Islet of Langerhans (tissue), 1 donor: ENCODE data around the gene PHLDA3.

Source experiments
- FAIRE-seq: peaks from one replicate; lab custom pipeline; 2011; peaks lifted over from hg19 to GRCh38; lab: Jason Lieb, UNC

Gene PHLDA3

DNA sequence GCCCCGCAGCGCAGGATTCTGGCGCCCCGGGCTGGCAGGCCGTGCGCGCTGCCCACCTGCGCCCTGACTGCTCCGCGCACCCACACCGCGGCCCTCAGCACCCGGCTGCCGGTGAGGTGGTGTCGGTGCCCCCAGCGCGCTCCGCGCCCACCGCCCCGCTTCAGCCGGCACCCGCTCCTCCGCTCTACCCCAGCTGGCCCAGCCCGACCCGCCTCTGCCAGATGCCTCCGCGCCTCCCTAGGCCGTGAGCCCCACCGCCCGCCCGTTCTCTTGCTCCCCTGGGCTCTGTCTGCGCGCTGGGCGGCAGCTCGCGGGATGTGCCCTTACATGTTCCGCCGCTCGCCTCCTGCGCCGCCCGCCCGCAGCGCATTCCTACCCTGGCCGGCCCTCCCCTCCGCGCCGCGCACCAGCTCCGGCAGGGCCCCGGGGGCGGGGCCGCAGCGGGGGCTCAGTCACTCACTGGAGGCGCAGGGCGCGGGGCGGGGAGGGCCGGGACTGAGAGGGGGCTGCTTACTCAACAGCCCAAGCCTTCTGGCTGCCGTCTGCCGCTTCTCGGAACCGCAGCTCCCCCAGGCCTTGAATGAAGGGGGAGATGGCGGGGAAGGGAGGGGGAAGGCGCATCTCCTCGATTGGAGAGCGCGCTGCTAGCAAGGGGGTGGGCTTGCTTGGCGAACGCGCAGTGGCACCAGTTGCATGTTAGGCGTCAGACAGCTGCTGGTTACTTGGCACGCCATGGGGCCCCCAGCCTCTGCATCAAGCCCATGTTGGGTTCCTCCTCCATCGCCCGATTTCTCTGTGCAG lies at the start of gene PHLDA3:
Gene PHLDA3, minus strand, starts transcription at position 345 of the 801 bp plus-strand sequence. CDS start 402 bp downstream, outside the sequence.
- FAIRE-seq, result no peak

DNA sequence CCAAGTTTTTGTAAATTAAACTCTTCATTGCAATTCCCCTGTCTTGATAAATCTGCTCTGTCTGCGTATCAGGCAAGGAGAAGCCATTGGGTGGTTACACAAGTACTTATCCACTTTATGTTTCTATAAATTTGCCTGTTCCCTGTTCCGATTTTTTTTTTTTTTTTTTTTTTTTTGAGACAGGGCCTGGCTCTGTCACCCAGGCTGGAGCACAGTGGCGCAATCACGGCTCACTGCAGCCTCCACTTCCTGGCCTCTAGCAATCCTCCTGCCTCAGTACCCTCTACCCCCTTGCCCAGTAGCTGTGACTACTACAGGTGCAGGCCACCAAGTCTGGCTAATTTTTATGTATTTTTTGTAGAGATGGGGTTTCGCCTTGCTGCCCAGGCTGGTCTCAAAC lies 49.1 kb upstream of the PHLDA3 start:
- FAIRE-seq, result no peak

DNA sequence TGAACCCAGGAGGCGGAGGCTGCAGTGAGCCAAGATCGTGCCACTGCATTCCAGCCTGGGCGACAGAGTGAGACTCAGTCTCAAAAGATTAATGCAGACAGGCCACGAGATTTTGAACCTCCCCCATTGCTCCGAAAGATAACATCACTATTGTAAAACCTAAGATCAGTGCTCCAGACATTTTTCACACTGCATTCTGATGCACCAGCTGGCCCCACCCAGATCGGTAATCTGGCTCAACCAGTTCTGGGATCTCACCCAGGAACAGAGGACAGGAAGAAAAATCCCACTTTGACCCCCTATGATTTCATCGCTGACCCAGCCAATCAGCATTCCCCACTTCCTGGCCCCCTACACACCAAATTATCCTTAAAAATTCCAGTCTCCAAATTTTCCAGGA lies 48.6 kb upstream of the PHLDA3 start:
- no peak for FAIRE-seq

DNA sequence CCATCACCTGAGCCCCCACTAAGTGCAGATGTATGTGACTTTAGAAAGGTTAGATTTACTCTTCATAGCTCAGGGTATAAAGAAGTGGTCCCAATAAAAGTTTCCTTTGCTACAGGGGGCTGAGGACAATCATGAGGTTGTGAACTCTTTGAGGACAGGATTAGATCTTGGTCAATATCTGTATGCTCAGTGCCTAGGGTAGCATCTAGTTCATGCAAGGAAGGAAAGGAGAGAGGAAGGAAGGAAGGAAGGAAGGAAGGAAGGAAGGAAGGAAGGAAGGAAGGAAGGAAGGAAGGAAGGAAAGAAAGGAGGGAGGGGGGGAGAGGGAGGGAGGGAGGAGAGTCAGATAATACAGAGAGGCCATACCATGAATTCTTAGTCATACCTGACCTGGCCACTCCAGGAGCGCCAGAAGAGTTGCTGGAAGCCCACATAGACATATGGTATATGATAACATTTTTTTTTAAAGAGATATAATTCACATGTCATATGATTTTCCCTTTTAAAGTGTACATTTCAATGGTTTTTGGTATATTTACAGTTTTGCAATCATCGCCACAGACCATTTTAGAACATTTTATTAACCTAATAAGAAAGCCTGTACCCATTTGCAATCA lies 47.6 kb upstream of the PHLDA3 start:
- FAIRE-seq, result no peak

DNA sequence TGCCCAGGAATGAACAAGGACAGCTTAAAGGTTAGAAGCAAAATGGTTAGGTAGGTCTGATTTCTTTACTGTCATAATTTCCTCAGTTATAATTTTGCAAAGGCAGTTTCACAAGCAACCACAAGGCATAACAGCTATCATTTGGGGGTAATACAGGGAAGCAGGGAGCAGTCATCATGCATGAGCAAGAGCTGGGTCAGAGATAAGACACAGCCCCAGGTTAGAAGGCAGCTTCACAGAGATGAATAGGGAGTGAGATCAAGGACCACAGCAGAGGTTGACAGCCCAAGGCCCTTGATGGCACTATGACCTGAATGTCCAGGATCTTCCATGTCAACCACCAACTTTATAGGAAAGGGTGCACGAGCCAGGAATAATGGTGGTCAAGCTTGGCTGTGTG lies 46.9 kb upstream of the PHLDA3 start:
- no peak for FAIRE-seq

DNA sequence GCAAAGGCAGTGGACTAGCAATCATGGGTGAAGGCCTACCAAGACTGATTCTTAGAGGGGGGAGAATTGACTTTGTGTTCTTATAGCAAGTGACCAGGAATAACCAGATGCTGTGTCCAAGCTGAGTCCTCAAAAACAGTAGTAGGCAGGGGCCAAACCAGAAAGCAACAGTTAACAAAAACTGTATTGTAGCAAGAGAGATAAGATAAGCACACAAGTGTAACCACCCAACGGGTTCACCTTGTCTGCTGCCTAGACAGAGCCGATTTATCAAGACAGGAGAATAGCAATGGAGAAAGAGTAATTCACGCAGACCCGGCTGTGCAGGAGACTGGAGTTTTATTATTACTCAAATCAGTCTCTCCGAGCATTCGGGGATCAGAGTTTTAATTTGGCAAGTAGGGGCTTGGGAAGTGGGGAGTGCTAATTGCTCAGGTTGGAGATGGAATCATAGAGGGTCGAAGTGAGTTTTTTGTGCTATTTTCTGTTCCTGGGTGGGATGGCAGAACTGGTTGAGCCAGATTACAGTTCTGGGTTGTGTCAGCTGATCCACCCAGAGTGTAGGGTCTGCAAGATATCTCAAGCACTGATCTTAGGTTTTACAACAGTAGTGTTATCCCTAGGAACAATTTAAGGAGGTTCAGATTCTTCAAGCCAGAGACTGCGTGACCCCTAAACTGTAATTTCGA lies 46.2 kb upstream of the PHLDA3 start:
- FAIRE-seq, result no peak

DNA sequence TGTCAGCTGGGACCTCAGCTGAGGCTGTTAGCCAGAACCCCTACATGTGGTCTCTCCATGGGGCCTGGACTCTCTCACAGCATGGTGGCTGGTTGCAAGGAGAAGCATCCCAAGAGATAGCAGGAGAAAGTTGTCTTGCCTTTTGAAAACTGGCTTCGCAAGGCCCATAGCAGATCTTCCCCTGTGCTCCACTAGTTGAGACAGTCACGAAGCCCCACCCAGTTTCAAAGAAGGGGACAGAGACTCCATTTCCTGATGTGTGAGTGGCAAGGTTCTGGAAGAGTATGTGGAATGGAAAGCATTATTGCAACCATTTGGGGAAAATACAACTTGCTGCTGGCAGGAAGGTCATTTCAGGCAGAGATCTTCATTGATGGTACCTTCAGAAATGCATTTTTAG lies 45.5 kb upstream of the PHLDA3 start:
- FAIRE-seq, result no peak

DNA sequence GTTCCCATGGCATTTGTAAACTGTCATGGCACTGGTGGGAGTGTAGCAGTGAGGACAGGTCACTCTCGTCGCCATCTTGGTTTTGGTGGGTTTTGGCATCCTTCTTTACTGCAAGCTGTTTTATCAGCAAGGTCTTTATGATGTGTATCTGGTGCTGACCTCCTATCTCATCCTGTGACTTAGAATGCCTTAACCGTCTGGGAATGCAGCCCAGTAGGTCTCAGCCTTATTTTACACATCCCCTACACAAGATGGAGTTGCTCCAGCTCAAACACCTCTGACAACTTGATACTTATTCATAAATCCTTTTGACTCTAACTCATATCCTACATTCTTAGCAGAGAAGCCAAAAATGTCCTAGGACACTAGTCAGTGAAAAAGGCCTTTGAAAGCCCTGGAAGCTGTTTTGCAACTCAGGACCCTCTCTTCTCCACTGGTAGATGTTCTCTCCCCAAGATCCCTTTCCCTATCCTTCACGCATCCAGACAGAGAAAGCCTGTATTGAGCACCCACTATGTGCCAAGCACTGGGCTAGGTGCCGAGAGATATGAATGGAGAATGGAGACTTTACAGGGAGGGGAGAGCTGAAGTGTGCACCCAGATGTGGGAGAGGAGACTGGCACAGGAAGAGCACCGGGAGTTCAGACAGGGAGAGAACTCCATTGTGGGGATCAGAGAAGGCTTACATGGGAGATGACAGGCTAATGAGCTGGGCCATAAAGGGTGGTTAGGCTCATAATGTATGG lies 44.7 kb upstream of the PHLDA3 start:
- no peak for FAIRE-seq

DNA sequence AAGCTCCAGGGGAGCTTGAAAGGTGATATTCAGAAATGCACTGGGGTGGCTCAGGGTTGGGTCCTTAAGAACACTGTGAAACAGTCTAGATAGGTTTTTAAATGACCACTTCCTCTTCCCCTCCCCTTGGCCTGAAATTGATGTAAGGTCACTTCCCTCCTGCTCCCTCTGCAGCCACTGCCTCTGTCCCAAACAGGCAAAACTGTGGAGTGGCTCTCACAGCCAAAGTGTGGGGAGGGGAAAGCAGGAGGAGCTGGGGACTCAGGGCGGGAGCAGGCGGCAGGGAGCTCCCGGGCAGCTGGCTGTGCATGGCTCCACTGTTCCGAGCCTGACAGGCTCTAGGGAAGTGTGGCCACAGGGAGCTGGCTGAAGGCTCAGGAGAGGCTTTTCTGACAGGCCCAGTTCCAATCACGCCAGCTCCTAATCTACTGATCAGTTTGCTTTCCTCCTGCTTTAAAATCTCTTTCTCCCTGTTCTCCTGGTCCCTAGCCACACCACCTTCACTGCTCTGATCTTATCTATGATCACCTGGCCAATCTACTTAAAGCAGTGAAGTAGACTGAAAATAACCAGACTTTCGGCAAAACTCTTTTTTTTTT lies 43.1 kb upstream of the PHLDA3 start:
- no peak for FAIRE-seq

DNA sequence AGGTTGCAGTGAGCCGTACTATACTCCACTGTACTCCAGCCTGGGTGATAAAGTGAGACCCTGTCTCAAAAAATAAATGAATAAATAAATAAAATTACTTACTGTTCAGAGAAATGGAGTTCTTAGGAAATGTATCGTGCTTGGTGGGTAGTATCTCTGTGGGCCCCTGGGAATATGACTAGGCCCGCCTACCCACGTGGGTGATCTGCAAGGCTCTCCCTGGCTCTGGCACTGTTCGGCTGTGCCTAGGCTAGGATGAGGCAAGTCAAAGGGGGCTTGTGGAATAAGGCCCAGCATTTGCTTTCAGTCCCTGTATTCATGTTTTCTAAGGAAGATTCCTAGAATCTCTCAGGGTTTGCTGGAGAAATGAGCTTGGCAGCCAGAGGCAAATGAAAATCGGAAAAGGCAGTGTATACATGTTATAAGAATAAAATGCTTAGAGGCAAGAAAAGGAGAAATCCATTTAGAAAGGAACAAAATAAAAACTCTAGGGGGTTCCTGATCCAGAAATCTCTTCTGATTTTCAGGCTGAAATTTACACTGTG lies 42.5 kb upstream of the PHLDA3 start:
- FAIRE-seq, result no peak

DNA sequence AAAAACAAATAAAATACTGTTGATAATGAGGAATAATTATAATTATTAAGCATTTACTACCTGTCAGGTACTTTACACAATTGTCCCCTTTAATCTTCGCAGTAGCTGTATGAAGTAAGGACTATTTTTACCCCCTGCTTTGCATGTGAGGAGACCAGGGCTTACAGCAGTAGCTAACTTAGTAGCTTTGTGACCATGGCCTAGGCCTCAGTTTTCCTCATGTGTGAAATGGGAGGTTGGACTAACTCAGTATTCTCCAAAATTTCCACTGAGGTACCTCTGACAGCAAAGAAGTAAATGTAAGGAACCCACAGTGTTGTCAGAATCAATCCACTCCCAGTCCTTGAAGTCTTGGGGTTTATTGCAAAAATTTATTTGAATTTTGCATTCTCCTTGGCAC lies 41.7 kb upstream of the PHLDA3 start:
- FAIRE-seq, result no peak

DNA sequence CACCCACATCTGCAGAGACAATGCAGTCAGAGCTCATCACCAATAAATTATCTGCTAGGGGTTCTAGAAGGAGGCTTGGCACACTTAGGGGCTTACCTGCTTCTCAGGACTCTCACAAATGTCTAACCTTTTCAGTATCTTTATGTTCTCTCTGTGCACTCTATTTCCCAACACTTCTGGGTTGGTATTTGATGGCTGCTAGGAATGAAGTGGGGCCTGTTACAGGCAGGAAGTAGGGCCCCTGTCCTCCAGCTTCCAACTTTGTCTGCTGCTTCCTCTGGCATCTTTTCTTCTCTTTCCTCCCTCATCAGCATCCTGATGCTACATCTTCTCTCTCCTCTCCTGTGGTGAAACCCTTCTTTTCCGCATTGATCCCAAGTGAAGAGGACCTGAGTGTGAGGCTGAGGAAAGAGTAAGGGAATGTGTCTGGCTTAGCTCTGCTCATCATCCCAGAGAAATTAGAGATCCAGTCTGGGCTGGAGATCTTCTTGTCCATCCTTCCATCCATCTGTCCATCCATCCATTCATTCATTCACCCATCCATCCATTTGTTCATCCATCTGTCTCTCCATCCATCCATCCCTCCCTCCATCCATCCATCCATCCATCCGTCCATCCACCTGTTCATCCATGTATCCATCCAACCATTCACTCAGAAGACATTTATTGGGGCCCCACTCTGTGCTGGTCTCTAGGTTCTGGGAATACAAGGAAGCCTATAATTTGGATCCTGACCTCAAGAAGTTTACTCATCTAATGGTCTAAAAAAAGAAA lies 40.8 kb upstream of the PHLDA3 start:
- FAIRE-seq, result no peak

DNA sequence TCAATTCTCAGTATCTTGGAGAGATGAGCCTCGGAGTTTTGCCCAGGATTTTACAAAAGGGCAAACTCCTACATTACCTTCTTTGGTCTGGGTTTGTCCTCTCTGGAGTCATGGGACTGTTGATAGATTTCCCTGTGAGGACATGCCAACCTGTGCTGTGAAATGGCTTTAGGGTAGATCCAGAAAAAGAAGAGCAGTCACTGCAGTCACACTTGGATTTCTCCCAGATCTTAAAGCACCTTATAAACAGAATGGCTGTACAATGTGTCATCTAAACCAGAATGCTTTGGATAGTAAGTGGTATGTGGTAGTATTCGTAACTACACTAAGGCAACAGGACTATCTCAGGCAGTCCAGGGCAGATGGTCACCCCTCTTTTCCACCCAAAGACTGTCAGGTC lies 39.8 kb upstream of the PHLDA3 start:
- FAIRE-seq, result no peak

DNA sequence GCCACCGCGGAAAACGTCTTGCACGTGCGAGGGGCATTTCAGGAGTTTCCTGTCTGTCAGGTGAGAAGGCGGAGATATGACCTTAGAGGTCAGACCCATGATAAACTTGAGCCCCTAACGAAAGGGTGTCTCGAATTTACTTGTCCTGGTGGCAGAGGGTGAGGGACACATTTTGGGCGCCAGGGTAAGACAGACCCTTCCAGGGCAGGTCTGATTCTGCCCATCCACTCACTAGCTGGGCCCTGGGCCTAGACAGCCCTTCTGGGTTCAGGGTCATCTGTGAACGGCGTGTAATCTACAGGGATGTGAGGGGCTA lies 38.3 kb upstream of the PHLDA3 start:
- no peak for FAIRE-seq

DNA sequence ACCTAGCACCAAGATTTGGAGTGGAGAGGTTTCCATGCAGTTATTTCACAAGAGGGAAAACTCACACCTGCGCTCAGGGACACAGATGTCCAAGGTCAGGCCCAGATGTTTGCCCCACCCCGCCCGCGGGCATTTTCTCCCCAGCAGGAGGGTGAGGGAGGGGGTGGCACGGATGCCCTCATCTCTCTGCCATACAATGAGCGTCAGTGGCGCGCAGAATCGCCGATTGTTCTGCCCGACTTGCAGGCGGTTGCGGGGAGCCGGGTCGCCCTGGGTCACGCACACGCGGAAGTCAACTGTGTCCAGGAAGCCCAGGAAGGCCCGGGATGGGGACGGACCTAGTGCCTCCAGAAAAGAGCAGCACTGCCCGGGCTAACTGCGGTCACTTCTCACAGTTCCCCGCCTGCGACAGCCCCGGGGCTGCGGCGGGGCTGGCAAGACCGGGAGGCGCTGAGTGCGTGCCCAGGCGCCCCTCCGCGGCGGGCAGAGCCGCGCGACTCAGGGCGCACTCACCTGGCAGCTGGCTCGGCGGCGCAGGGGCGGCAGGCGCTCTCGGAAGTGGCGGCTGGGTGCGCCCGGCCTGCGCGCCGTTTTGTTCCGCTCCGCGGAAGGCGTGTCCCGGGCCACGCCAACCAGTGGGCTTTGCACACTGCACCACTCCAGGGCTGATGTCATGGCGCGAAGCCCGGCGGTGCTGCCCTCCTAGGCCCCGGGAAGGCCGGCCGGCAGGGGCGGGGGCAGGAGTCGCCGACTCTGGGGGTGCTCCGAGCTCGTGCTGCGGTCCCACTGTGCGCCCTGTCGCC lies 37.8 kb upstream of the PHLDA3 start, which contains the start of gene CSRP1:
Gene CSRP1, minus strand, starts transcription at position 567 of the 803 bp plus-strand sequence. CDS start 10,820 bp downstream, outside the sequence.
- no peak for FAIRE-seq

DNA sequence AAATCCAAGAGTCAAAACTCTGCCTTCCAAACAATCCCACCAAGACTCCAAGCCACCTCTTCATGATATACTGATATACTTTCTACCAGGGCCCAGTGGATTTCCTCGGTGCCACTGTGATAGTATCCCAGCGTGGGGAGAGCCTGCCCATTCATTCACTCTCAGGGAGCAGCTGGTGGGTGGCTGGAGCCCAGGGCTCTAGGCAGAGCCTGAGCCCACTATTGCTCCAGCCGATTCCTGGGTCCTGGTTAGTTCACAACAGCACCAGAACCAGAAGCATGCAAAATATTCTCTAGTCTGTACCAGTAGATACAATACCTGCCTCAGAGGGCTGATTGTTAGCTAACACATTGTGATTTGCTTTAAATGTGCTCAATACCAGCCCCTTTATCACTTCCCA lies 37.1 kb upstream of the PHLDA3 start:
- FAIRE-seq, result no peak

DNA sequence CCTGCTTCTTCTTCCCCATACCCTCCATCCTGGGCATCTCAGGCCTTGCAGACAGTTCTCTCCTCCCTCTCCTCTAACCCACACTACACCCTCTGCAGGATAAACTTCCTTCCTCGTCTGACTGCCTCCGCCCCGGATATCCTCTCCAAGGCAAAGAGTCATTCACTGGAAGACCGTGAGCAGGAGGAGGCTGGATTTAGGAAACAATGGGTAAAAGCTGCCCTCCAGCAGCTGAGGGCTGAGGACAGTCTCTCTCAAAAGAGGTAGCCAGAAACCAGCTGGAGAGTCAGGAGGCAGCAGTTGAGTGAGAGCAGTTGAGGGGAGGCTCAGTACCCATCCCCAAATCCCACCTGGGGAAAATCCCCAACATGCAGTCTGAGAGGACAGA lies 36.5 kb upstream of the PHLDA3 start:
- no peak for FAIRE-seq

DNA sequence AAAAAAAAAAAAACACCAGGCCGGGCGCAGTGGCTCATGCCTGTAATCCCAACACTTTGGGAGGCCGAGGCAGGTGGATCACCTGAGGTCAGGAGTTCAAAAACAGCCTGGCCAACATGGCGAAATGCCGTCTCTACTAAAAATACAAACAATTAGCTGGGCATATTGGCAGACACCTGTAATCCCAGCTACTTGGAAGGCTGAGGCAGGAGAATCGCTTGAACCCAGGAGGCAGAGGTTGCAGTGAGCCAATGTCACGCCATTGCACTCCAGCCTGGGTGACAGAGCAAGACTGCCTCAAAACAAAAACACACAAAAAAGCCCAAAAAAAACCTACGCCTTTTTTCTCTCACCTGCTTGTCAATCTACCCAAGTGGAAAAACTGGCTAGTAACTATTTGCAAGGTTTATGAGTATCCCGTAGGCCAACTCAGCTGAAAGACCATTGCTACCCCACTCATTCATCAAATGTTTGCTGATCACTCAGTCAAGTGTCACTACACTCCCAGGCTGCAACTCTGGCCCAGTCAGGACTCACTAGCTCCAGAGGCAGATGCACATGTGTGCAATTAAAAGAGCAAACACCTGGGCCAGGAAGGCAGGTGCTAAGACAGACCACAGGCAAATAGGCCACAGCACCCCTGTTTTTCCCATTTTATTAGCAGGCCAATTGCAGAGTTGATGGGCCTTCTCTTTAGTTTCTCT lies 36.0 kb upstream of the PHLDA3 start:
- no peak for FAIRE-seq

DNA sequence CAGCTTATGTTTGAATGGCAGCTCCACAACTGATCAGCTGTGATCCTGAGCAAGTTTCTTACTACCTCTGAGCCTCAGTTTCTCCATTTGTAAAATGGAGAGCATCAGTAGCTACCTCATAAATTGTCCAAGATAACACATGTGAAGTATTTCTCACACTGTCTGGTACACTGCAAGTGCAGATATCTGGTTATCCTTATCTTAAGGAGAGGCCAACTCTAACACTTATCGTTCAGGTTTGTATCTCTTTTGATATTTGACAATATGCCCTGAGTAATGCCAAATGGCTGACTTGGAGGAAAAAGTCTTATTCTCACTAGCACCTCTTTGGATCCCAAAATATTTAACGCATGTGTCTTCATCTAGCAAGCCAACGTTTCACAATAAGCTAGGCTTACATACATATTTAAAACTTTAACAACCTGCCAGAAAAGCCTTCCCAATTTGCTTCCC lies 35.2 kb upstream of the PHLDA3 start:
- no peak for FAIRE-seq
